Measurements from ENCODE around the gene SNRNP25.

DNA sequence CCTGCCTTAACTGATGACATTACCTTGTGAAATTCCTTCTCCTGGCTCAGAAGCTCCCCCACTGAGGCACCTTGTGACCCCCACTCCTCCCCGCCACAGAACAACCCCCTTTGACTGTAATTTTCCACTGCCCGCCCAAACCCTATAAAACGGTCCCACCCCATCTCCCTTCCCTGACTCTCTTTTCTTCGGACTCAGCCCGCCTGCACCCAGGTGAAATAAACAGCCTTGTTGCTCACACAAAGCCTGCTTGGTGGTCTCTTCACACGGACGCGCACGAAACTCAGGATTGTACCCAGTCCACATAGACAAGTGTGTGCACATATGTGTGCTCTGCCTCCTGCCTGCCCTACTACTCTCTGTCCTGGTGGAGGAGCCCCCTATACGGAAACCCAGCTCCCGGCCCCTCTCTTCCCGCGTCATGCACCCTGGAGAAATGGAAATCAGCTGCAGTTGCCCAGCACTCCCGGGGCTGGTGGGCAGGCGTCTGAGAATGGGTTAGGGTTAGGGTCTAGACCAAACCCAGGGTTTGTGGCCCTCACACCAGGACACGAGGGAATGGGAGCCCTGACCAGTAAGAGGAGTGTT is 21.2 kb downstream of the SNRNP25 start:
- TF ChIP-seq, protein P1, sequence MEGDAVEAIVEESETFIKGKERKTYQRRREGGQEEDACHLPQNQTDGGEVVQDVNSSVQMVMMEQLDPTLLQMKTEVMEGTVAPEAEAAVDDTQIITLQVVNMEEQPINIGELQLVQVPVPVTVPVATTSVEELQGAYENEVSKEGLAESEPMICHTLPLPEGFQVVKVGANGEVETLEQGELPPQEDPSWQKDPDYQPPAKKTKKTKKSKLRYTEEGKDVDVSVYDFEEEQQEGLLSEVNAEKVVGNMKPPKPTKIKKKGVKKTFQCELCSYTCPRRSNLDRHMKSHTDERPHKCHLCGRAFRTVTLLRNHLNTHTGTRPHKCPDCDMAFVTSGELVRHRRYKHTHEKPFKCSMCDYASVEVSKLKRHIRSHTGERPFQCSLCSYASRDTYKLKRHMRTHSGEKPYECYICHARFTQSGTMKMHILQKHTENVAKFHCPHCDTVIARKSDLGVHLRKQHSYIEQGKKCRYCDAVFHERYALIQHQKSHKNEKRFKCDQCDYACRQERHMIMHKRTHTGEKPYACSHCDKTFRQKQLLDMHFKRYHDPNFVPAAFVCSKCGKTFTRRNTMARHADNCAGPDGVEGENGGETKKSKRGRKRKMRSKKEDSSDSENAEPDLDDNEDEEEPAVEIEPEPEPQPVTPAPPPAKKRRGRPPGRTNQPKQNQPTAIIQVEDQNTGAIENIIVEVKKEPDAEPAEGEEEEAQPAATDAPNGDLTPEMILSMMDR (IDR thresholded peaks at IDR 0.05; ENCODE audit: low read length) = no peak
- no peak for TF ChIP-seq EZH2 (optimal IDR thresholded peaks at IDR 0.05; ENCODE audit: low read depth, low read length)
- no peak for TF ChIP-seq EZH2phosphoT487 (IDR thresholded peaks at IDR 0.05; ENCODE audit: low read length)
